Cerebellar cortex (tissue), 1 donor: ENCODE measurements around the gene CBY1.
"Not testable (repeated sequence)": the region's sequence is repeated elsewhere in the genome, so short reads cannot be mapped to it uniquely, and the experiment has no call there.

Experiments
- DNase-seq: peaks from one replicate; pipeline ENCODE4 v3.0.0-alpha.2; 2015; ENCODE audit warnings: low spot score

CBY1 gene

DNA sequence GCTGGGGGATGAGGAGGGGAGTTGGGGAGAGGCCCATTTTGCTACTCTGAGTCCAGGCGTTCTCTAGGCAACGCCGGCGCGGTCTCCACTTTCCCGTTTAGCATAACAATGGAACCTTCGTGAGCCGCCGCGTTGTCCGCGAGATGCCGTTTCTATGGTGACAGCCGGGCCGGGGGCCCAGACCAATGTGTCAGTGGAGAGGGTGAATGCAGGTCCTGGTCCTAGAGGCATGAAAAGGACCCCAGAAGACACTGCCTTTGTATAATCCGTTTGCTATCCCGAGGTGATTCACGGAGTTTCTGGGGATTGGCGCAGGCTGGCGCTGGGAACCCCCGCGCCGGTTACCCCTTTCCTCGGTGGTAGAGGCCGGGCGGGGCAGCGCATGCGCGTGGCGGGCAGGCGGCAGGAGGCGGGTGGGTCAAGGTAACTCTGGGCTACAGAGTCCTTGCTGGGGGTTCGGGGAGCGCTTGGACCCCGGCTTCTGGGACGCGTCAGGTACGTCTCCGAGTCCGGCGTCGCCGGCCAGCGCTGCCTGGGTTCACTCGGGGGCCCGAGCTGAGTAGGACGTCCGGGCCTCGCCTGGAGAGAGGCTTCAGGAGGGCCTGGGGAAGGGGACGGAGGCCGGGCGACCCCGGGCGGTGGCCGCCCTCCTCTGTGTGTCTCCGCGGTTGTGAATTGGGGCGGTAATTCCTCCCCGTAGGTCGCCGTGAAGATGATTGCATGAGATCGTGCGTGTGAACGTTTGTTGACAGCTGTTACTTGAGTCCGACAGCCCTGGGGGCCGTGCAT is at the start of gene CBY1, which contains the start of gene FAM227A:
Gene CBY1, plus strand, starts transcription at position 383 of the 789 bp plus-strand sequence. CDS start 11,417 bp downstream, outside the sequence.
Gene FAM227A, minus strand, starts transcription at position 137 of the 789 bp plus-strand sequence. CDS start 6,224 bp downstream, outside the sequence.
- DNase-seq: peak; percentile 88

GRCh38 chr22:38607680-38608079 is 48.8 kb upstream of the CBY1 start:
- no peak for DNase-seq

GRCh38 chr22:38608992-38609750 is 47.3 kb upstream of the CBY1 start:
- DNase-seq: peak; percentile 14

- no peak for DNase-seq
These were observed 46.2 kb upstream of the CBY1 start for GRCh38 chr22:38610234-38610633.

GRCh38 chr22:38611559-38611958 is 44.9 kb upstream of the CBY1 start:
- no peak for DNase-seq

- no peak for DNase-seq
These were observed 44.0 kb upstream of the CBY1 start for GRCh38 chr22:38612217-38613006.

GRCh38 chr22:38613588-38613987 is 42.9 kb upstream of the CBY1 start:
- DNase-seq: no peak

DNA sequence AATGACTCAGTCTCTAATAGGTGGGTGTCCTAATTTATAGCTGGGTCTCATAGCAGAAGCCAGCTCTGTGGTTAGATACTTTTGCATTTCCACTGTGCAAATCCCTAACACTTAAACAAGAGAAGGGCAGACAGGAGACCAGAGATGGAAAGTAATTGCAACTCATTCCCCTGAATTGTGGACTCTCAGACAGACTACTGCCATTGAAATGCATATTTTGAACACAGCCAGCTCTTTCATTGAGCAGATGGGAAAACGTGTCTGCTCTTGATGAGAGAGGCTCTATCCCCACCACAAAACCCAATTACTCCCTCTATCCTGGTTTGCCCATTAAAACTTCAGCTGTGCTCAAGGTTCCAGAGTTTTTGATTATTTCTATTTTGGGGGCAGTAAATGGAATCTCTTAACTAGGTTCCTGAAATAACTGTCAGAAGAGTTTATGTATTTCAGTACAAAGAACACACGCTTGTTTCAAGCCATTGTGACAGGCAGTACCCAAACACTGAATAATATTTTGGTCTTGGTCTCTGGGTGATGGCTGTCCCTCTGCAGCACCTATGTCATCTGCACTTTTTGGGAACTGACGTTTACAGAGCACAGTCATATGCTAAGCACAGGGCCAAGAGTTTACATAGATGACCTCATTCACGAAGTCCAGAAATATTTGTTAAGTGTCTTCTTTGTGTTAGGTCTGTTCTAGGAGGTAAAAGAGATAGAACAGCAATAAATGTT is 41.9 kb upstream of the CBY1 start:
- no peak for DNase-seq

DNA sequence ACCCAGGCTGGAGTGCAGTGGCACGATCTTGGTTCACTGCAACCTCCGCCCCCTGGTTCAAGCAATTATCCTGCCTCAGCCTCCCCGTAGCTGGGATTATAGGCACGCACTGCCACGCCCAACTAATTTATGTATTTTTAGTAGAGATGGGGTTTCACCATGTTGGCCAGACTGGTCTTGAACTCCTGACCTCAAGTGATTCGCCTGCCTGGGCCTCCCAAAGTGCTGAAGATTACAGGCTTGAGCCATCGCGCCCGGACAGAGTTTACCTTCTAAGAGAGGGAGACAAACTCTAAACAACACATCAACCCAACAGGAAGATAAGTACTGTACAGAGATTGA is 41.4 kb upstream of the CBY1 start:
- not testable (repeated sequence) for DNase-seq

DNA sequence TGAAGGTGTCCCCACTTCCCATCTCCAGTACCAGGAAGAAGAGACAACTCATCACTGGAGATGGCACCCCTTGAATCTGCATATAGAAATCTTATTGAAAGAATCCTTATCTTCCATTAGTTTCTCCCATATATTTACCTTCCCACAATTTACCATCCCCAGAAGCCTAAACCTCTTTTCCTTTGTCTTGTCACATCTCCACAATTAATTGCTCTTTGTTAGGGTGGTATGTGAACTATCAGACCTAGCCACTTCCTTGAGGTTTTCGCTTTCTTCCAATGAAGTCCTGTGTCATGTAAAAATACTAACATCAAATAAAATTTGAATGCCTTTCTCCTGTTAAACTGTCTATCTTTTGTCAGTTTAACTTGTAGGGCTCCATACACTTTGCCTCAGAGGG is 38.2 kb upstream of the CBY1 start:
- DNase-seq: no peak

DNA sequence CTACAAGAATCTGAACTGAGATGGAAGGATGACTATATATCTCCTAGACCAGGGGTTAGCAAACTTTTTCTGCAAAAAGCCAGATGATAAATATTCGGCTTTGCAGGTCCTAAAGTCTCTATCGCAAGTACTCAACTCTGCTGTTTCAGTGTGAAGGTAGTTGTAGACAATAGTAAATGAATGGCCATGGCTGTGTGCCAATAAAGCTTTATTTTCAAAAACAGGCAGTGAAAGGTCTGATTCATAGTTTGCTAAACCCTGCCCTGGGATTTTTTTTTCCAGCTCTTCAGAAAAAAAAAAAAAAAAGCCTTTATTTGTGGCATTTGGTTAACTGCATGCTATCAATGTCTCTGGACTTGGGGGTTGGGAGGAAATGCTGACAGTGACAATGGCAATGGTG is 37.8 kb upstream of the CBY1 start:
- no peak for DNase-seq

- DNase-seq: no peak
These were observed 33.1 kb upstream of the CBY1 start for GRCh38 chr22:38623351-38623750.

- no peak for DNase-seq
These were observed 28.0 kb upstream of the CBY1 start for GRCh38 chr22:38628444-38628843.

- no peak for DNase-seq
These were observed 27.3 kb upstream of the CBY1 start for GRCh38 chr22:38629108-38629507.

GRCh38 chr22:38631724-38632123 is 24.7 kb upstream of the CBY1 start:
- no peak for DNase-seq

DNA sequence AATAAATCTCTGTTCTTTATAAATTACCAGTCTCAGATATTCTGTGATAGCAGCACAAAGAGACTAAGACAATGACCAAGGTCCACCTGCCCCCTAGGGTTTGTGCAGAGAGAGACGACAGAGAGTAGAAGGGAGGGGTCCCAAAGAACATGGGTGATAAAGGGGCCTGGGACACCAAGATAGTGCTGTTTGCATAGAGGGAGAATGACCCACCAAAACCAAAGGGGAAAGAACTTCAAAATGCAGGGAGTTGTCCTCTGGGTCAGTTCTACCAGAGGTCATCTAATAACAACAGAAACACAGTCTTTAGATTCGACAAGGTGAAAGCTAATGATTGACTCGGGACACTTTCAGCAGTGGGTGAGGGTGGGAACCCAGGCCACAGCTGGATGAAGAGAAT is 23.9 kb upstream of the CBY1 start:
- DNase-seq: no peak

- DNase-seq: no peak
These were observed 18.2 kb upstream of the CBY1 start for GRCh38 chr22:38638216-38638615.

- DNase-seq: no peak
These were observed 17.7 kb upstream of the CBY1 start for GRCh38 chr22:38638728-38639127.

GRCh38 chr22:38641476-38642040 is 14.9 kb upstream of the CBY1 start:
- no peak for DNase-seq

DNA sequence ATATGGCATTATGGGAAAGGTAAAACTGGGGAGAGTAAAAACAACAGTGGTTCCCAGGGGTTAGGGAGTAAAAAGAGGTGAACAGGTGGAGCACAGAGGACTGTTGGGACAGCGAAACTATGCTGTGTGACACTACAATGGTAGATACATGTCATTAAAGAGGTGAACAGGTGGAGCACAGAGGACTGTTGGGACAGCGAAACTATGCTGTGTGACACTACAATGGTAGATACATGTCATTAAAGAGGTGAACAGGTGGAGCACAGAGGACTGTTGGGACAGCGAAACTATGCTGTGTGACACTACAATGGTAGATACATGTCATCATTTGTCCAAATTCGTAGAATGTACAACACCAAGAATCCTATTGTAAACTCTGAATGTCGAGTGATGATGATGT is 12.2 kb upstream of the CBY1 start:
- DNase-seq: not testable (repeated sequence)

GRCh38 chr22:38645430-38645829 is 11.0 kb upstream of the CBY1 start:
- DNase-seq: no peak
